HEK293 (cell line): Measurements from ENCODE around the gene IL1R1.

Experiments
- ELK4 ChIP-seq: IDR thresholded peaks from 2 replicates; pipeline ENCODE4 v1.6.1; 2011; ENCODE audit warnings: mild to moderate bottlenecking, low read depth, low read length, borderline replicate concordance
- INSM2 ChIP-seq: fragments of 450-650 bp; formaldehyde crosslinking; IDR thresholded peaks from 2 replicates; pipeline ENCODE4 v1.5.1; 2016; ENCODE audit warnings: missing biosample characterization, missing genetic modification characterization

GRCh38 chr2:102129951-102130646 is 12.4 kb upstream of the IL1R1 start:
- TF ChIP-seq ELK4: no peak
- TF ChIP-seq INSM2 (tag by site-specific recombination): no peak
